HepG2 (cell line): ENCODE measurements around the gene TOM1L2. TPM values are rescaled to one million over a fixed set of nuclear protein-coding genes. Genes with fewer than 3 reads are reported as not detected.

Source experiments
- CENPX ChIP-seq: sonication (generic); formaldehyde crosslinking; IDR thresholded peaks from 2 replicates; pipeline ENCODE4 v1.9.0; 2021; ENCODE audit warnings: mild to moderate bottlenecking, missing genetic modification reagents, moderate library complexity
- CERS6 ChIP-seq: sonication (generic); formaldehyde crosslinking; IDR thresholded peaks from 2 replicates; pipeline ENCODE4 v1.5.0; 2020; ENCODE audit warnings: missing genetic modification reagents
- DNMT3B ChIP-seq: conservative IDR thresholded peaks from 2 replicates; pipeline ENCODE4 v1.6.1; 2016; ENCODE audit warnings: missing biosample characterization, control low read depth
- FOXK2 ChIP-seq: fragments of 450-650 bp; IDR thresholded peaks from 2 replicates; pipeline ENCODE4 v1.6.1; 2016
- JUNB ChIP-seq: sonication (generic); formaldehyde crosslinking; IDR thresholded peaks from 2 replicates; pipeline ENCODE4 v1.8.0; 2022; ENCODE audit warnings: missing genetic modification reagents, mild to moderate bottlenecking, borderline replicate concordance
- KDM5B ChIP-seq: sonication (generic); formaldehyde crosslinking; IDR thresholded peaks from 2 replicates; pipeline ENCODE4 v1.4.0; 2020; ENCODE audit warnings: missing genetic modification reagents, mild to moderate bottlenecking, borderline replicate concordance
- MIER2 ChIP-seq: IDR thresholded peaks from 2 replicates; pipeline ENCODE4 v1.6.1; 2016; ENCODE audit warnings: missing biosample characterization, missing genetic modification reagents
- MTA1 ChIP-seq: sonication (generic); formaldehyde crosslinking; IDR thresholded peaks from 2 replicates; pipeline ENCODE4 v1.4.0; 2020; ENCODE audit warnings: missing genetic modification reagents, mild to moderate bottlenecking, borderline replicate concordance
- MXI1 ChIP-seq: IDR thresholded peaks from 3 replicates; pipeline ENCODE4 v1.6.1; 2012; ENCODE audit warnings: low read depth, low read length, inconsistent platforms, borderline replicate concordance
- RFX3 ChIP-seq: IDR thresholded peaks from 2 replicates; pipeline ENCODE4 v1.6.1; 2016; ENCODE audit warnings: missing biosample characterization, missing genetic modification reagents
- SP140L ChIP-seq: sonication (generic); formaldehyde crosslinking; IDR thresholded peaks from 2 replicates; pipeline ENCODE4 v1.4.0; 2020; ENCODE audit warnings: missing genetic modification reagents, borderline replicate concordance
- TBX3 ChIP-seq: fragments of 450-650 bp; IDR thresholded peaks from 2 replicates; pipeline ENCODE4 v1.6.1; 2017; ENCODE audit warnings: antibody characterized with exemption, mild to moderate bottlenecking, inconsistent platforms, borderline replicate concordance
- ZBTB21 ChIP-seq: sonication (generic); formaldehyde crosslinking; IDR thresholded peaks from 2 replicates; pipeline ENCODE4 v1.4.0; 2020; ENCODE audit warnings: missing genetic modification reagents
- ZKSCAN8 ChIP-seq: IDR thresholded peaks from 2 replicates; pipeline ENCODE4 v1.6.1; 2016; ENCODE audit warnings: borderline replicate concordance, missing genetic modification reagents, missing compliant biosample characterization
- ZNF180 ChIP-seq: sonication (generic); formaldehyde crosslinking; IDR thresholded peaks from 2 replicates; pipeline ENCODE4 v1.4.0; 2020; ENCODE audit warnings: low read depth, missing genetic modification reagents, borderline replicate concordance
- ZNF431 ChIP-seq: sonication (generic); formaldehyde crosslinking; IDR thresholded peaks from 2 replicates; pipeline ENCODE4 v1.9.0; 2022; ENCODE audit warnings: missing genetic modification reagents, low read depth, mild to moderate bottlenecking, borderline replicate concordance
- ZNF547 ChIP-seq: sonication (generic); formaldehyde crosslinking; IDR thresholded peaks from 2 replicates; pipeline ENCODE4 v1.5.1; 2020; ENCODE audit warnings: mild to moderate bottlenecking, missing genetic modification reagents
- ZNF550 ChIP-seq: sonication (generic); formaldehyde crosslinking; IDR thresholded peaks from 2 replicates; pipeline ENCODE4 v1.4.0; 2020; ENCODE audit warnings: mild to moderate bottlenecking, missing genetic modification reagents, borderline replicate concordance
- ZNF574 ChIP-seq: sonication (generic); formaldehyde crosslinking; IDR thresholded peaks from 2 replicates; pipeline ENCODE4 v1.4.0; 2020; ENCODE audit warnings: missing genetic modification reagents
- ZNF790 ChIP-seq: sonication (generic); formaldehyde crosslinking; IDR thresholded peaks from 2 replicates; pipeline ENCODE4 v1.8.0; 2022; ENCODE audit warnings: missing genetic modification reagents, mild to moderate bottlenecking, borderline replicate concordance
- polyA plus RNA-seq, 8 experiments: library from polyadenylated mRNA; depleted of rRNA in 3 of 8; stranded (reverse) in 7 of 8; unstranded in 1 of 8; fragments of >200 nt; fragmentation: Illumina TruSeq in 4 of 8; extraction: Trizol in 4 of 8; gene quantifications; 2 replicates each; pipeline versions ENCODE4 v1.2.1 to v1.2.3, GENCODE V29; 2011 to 2016; ENCODE audit warnings: low read depth in 4 of 8, missing spikeins in 1 of 8, mixed read lengths in 1 of 8; ENCODE audit not compliant: insufficient read depth in 1 of 8
- total RNA-seq, 5 experiments: library from RNA; depleted of rRNA; stranded (reverse); fragments of >200 nt; fragmentation: Illumina TruSeq; extraction: Trizol; gene quantifications; 2 replicates each; pipeline ENCODE4 v1.2.3, GENCODE V29; 2016; ENCODE audit warnings: low read depth in 1 of 5
- TF ChIP-seq, protein P1 (sequence below): sonication (generic); formaldehyde crosslinking; IDR thresholded peaks from 2 replicates; pipeline ENCODE4 v1.5.1; 2020; ENCODE audit warnings: missing genetic modification reagents, mild to moderate bottlenecking, borderline replicate concordance
- TF ChIP-seq, protein P2 (sequence below): sonication (generic); formaldehyde crosslinking; IDR thresholded peaks from 2 replicates; pipeline ENCODE4 v1.8.0; 2022; ENCODE audit warnings: mild to moderate bottlenecking, missing genetic modification reagents, moderate library complexity
- TF ChIP-seq, protein P3 (sequence below): sonication (generic); formaldehyde crosslinking; IDR thresholded peaks from 2 replicates; pipeline ENCODE4 v1.9.0; 2021; ENCODE audit warnings: missing genetic modification reagents, mild to moderate bottlenecking, borderline replicate concordance

The TOM1L2 gene
- total and polyA plus RNA-seq, 2 of the 13 experiments (the other 11 are each of a cell fraction or from before 2014, with no cell fraction given): 4.7 to 7.4 TPM

GRCh38 chr17:17812211-17813054 lies 159.8 kb downstream of the TOM1L2 start (continued):
- TF ChIP-seq SP140L (CRISPR knock-in tag) (no peak), ZKSCAN8 (CRISPR knock-in tag) (no peak), MIER2 (no peak), TBX3 (no peak), ZNF180 (CRISPR knock-in tag) (no peak), ZNF790 (CRISPR knock-in tag) (no peak), ZNF574 (CRISPR knock-in tag) (peak; percentile 37; the same call in 1 of the 2 replicates), DNMT3B (CRISPR knock-in tag) (no peak), ZNF431 (CRISPR knock-in tag) (no peak), MTA1 (0 out of 2 replicates have a peak, but pooled peaks have one; percentile 42), KDM5B (CRISPR knock-in tag) (peak; percentile 59; the same call in 1 of the 2 replicates), MXI1 (peak; percentile 65; the same call in 1 of the 3 replicates), RFX3 (CRISPR knock-in tag) (no peak), ZBTB21 (CRISPR knock-in tag) (peak; percentile 37; the same call in 1 of the 2 replicates), ZNF550 (CRISPR knock-in tag) (no peak), ZNF547 (CRISPR knock-in tag) (0 out of 2 replicates have a peak, but pooled peaks have one; percentile 9), CERS6 (CRISPR knock-in tag) (no peak), FOXK2 (no peak), JUNB (CRISPR knock-in tag) (no peak), CENPX (CRISPR knock-in tag) (no peak)
- TF ChIP-seq, protein P1, sequence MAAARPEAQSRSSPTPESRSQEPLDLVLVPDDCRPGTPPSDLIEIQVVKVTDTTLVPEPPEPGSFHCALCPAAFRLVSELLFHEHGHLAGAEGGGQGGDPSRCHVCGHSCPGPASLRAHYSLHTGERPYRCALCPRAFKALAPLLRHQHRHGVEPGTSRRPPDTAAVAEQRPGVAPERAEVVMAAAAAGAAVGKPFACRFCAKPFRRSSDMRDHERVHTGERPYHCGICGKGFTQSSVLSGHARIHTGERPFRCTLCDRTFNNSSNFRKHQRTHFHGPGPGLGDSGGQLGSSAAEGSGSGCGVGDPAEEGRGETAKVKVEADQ (CRISPR knock-in tag): no peak
- TF ChIP-seq, protein P2, sequence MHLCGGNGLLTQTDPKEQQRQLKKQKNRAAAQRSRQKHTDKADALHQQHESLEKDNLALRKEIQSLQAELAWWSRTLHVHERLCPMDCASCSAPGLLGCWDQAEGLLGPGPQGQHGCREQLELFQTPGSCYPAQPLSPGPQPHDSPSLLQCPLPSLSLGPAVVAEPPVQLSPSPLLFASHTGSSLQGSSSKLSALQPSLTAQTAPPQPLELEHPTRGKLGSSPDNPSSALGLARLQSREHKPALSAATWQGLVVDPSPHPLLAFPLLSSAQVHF (CRISPR knock-in tag): no peak
- TF ChIP-seq, protein P3, sequence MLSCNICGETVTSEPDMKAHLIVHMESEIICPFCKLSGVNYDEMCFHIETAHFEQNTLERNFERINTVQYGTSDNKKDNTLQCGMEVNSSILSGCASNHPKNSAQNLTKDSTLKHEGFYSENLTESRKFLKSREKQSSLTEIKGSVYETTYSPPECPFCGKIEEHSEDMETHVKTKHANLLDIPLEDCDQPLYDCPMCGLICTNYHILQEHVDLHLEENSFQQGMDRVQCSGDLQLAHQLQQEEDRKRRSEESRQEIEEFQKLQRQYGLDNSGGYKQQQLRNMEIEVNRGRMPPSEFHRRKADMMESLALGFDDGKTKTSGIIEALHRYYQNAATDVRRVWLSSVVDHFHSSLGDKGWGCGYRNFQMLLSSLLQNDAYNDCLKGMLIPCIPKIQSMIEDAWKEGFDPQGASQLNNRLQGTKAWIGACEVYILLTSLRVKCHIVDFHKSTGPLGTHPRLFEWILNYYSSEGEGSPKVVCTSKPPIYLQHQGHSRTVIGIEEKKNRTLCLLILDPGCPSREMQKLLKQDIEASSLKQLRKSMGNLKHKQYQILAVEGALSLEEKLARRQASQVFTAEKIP (CRISPR knock-in tag): no peak
